Uterus (tissue), 2 donors: ENCODE measurements around the gene PCNX3.

Experiments used
- CTCF ChIP-seq, 4 experiments: fragments of 200-600 bp in 2 of 4; fragments of 450-650 bp in 2 of 4; sonication (generic) in 2 of 4; IDR thresholded peaks; one replicate each; pipeline ENCODE4 v1.5.1; 2016 to 2019; ENCODE audit warnings: antibody characterized with exemption in 4 of 4, mild to moderate bottlenecking in 2 of 4, moderate library complexity in 1 of 4
- POLR2A ChIP-seq, 2 donors: fragments of 450-650 bp; IDR thresholded peaks; one replicate each; pipeline ENCODE4 v1.6.1; 2016; ENCODE audit warnings: antibody characterized with exemption in 2 of 2, mild to moderate bottlenecking in 1 of 2, moderate library complexity in 1 of 2

- TF ChIP-seq CTCF (IDR thresholded peaks at IDR 0.05) = no peak
- peak; percentile 43 to 44 for TF ChIP-seq POLR2A (IDR thresholded peaks at IDR 0.05)
These were observed 38.5 kb upstream of the PCNX3 start for GRCh38 chr11:65576867-65577755.
